NCI-H2196 (cell line): ENCODE results near the gene ESYT3.

Experiments
- DNase-seq: peaks from one replicate; lab custom pipeline; 2025; ENCODE audit not compliant: unreplicated experiment; lab: John Stamatoyannopoulos, UW

The ESYT3 gene

GRCh38 chr3:138459619-138460535 lies 25.5 kb downstream of the ESYT3 start:
- no peak for DNase-seq

DNA sequence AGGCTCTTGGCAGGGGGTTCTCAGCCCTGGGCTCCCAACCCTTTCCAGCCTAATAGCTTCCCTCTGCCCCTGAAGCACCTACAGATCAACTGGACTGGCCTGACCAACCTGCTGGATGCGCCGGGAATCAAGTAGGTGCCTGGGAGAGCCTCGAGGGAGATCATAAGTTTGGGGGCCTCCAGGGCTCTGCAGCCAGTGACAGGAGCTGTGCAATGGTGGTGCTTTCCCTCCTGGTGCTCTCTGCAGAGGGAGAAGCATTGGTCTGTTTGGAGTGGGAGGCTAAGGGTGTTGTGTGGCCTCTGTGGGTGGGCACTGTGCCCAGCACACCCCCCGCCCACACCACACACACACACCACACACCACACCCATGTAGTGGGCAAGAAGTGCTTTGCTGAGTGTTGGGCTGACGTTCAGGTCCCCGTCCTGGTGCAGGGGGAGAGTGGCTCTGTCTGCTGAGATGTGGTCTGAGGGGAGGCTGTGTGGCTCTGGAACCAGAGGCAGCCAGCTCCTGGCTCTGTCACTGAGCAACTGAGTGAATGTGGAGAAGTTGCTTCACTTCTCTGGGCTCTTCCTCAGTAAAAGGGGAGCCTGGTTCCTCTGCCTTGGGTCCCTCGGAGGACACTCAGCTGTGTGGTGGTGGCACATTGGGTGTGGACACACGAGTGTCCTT lies 26.3 kb downstream of the ESYT3 start:
- DNase-seq = no peak

- no peak for DNase-seq
Observed at GRCh38 chr3:138461246-138461645, 26.8 kb downstream of the ESYT3 start.

GRCh38 chr3:138461896-138462295 lies 27.5 kb downstream of the ESYT3 start:
- no peak for DNase-seq

DNA sequence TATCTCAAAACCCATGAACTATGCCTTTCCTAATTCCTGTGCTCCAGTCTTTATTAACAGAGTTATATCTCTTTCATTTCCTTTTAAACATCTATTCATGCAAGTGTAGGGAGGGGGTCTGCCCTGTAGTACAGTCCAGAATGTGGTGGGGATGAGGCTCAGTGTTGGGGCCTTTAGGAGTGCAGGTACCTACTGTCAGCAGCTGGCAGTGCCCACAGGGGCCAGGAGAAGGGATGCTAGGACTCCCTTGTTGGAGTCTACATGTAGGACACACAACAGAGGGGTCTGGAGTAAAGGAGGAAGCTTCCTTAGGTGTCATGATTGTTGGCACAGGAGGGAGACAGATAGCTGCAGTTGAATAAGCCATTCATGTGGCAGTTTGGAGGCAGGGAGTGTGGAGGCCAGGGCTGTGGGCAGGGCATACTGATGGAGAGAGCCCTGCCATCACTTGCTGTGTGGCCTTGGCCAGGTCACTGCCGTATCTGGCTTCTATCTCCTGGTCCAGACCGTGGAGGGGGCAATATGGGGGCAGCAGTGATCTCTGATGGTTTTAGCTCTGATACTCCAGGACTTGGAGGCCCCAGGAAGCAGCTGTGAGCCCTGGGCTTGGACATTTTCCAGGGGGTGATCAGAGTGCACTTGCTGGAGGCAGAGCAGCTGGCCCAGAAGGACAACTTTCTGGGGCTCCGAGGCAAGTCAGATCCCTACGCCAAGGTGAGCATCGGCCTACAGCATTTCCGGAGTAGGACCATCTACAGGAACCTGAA lies 29.5 kb downstream of the ESYT3 start:
- no peak for DNase-seq

- DNase-seq = no peak
Observed at GRCh38 chr3:138464491-138464860, 30.1 kb downstream of the ESYT3 start.

DNA sequence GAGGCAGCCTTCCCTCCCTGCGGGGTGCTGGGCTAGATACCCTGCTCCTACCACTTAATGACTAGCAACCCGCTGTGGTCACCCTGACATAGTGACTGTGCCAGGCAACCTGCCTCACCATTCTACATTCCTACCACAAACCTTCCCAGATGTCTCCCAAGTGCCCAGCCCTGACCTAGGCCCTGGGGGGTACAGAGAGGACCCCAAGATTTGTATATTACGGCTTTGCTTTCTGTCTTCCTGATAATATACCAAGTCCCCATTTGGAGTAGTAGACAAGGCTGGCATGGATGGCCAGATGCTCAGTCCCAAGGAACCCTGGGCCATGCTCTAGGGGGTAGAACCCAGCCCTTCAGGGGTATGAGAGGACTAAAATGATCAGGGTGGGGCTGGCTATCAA lies 31.0 kb downstream of the ESYT3 start:
- DNase-seq = no peak

DNA sequence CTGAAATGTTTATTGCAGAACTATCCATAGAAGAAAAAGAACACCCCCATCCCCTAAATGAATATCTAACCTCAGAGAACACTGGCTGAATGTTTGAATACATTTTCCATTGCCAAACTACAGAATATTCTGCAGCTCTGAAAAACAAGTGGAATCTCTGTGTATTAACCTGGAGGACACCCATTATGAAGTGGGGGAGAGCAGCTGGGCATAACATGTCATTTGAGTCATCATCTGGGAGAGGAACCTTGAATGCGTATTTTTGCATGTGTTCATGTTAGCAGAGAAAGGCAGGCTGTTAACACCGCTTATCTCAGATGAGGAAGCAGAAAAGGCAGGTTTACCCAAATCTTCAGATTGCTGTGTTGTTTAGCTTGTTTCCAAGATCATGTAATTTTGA lies 31.5 kb downstream of the ESYT3 start:
- no peak for DNase-seq

- no peak for DNase-seq
Observed at GRCh38 chr3:138467931-138468330, 33.5 kb downstream of the ESYT3 start.

- DNase-seq = no peak
Observed at GRCh38 chr3:138468451-138468850, 34.0 kb downstream of the ESYT3 start.

- DNase-seq = no peak
Observed at GRCh38 chr3:138468886-138469285, 34.5 kb downstream of the ESYT3 start.

DNA sequence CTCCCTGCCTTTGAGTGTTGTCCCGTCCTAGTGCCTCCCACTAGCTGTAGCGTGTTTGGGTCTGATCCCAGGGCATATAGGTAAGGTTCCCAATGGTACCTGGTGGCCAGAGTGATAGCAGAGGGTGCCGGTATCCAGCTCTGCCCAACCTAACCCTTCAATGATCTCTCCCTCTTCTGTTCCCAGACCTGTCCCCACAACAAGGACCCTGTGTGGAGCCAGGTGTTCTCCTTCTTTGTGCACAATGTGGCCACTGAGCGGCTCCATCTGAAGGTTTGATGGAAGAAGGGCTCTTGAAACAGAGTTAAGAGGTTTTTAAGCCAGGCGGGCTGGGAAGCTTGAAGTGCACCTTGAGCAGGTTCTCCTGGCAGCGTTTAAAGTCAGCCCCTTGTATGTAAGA lies 35.5 kb downstream of the ESYT3 start:
- DNase-seq = no peak

DNA sequence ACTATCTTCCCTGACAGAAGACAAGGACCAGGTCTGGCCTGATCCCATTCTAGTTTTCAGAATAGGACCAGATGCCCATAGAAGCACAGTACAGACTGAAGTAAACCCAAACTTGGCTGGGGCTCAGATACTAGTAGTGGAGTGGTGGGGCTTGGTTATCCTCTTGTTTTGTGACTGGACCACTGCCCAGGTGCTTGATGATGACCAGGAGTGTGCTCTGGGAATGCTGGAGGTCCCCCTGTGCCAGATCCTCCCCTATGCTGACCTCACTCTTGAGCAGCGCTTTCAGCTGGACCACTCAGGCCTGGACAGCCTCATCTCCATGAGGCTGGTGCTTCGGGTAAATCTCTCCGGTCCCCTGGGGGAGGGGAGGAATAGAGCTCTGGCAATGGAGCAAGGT lies 36.3 kb downstream of the ESYT3 start:
- no peak for DNase-seq

DNA sequence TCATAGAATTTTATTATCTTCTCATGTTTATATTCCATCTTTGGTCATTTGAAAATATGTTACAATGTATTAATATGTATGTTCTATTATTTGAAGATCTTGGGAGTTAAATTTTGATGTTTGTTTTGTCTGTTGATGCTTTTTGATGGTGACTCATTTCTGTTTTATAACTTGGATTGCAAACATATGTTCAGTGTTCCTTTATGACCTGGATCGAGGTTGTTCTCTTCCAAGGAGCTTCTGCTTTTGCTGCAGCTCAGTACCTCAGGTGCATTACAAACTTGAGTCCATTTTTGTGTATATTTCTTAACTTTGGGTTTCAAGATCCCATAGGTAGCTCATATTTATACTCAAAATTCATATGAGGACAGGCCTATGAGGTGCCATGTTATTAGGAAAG lies 37.1 kb downstream of the ESYT3 start:
- no peak for DNase-seq

GRCh38 chr3:138472141-138472825 lies 37.9 kb downstream of the ESYT3 start:
- no peak for DNase-seq

- no peak for DNase-seq
Observed at GRCh38 chr3:138473391-138473790, 39.0 kb downstream of the ESYT3 start.

GRCh38 chr3:138474163-138474562 lies 39.7 kb downstream of the ESYT3 start:
- no peak for DNase-seq

GRCh38 chr3:138476526-138476925 lies 42.1 kb downstream of the ESYT3 start:
- no peak for DNase-seq

DNA sequence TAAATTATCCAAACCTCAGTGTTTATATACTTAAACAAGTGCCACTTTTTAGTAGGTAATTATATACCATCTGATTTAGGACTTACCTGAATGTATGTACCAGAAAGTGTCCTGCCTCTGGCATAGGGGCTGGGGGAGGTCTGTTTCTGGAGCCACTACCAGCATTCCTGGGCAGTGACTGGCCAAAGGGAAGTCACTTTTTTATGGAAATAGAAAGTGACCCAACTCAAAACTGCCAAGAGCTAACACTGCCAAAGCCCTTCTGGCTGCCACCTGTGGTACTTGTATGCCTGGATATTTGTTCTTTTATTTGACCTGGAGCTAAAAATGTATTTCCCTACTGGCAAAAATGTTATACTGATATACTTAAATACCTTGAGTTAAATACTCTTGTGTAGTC lies 42.7 kb downstream of the ESYT3 start:
- DNase-seq = no peak

GRCh38 chr3:138477801-138478200 lies 43.4 kb downstream of the ESYT3 start:
- no peak for DNase-seq

DNA sequence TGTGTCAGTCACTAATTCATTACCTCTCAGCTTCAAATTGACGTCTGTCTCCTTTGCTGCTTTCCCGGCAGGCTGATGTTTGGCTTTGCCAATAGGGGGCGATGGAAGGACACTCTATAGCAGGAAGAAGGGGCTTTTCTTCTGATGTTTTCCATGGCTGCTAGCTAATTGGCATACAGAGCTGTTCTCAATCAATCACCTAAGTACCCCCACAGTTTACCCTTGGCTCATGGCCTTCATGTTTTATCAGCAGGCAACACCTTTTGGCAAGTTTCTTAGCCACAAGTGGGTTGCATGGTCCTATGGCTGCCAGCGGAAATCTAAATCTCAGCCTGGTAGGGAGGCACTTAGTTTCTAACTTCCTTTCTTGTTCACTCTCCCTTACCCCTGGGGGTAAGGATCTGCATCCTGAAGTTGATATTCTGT lies 45.0 kb downstream of the ESYT3 start:
- DNase-seq = peak; percentile 21
